Esophagus squamous epithelium (tissue), 4 donors: Measurements from ENCODE around the gene SERPINA5.

Experiments used
- POLR2A ChIP-seq, 4 donors: fragments of 450-650 bp; IDR thresholded peaks; one replicate each; pipeline ENCODE4 v1.6.1; 2017; ENCODE audit warnings: antibody characterized with exemption in 4 of 4, mild to moderate bottlenecking in 4 of 4, moderate library complexity in 3 of 4
- TF ChIP-seq, protein P1 (sequence below), 6 experiments: fragments of 450-650 bp in 4 of 6; fragments of 200-600 bp in 2 of 6; sonication (generic) in 2 of 6; IDR thresholded peaks; one replicate each; pipeline ENCODE4 v1.5.1; 2016 to 2019; ENCODE audit warnings: antibody characterized with exemption in 6 of 6, mild to moderate bottlenecking in 4 of 6, moderate library complexity in 4 of 6

- TF ChIP-seq, protein P1, sequence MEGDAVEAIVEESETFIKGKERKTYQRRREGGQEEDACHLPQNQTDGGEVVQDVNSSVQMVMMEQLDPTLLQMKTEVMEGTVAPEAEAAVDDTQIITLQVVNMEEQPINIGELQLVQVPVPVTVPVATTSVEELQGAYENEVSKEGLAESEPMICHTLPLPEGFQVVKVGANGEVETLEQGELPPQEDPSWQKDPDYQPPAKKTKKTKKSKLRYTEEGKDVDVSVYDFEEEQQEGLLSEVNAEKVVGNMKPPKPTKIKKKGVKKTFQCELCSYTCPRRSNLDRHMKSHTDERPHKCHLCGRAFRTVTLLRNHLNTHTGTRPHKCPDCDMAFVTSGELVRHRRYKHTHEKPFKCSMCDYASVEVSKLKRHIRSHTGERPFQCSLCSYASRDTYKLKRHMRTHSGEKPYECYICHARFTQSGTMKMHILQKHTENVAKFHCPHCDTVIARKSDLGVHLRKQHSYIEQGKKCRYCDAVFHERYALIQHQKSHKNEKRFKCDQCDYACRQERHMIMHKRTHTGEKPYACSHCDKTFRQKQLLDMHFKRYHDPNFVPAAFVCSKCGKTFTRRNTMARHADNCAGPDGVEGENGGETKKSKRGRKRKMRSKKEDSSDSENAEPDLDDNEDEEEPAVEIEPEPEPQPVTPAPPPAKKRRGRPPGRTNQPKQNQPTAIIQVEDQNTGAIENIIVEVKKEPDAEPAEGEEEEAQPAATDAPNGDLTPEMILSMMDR (IDR thresholded peaks at IDR 0.05) = no peak
- TF ChIP-seq POLR2A (IDR thresholded peaks at IDR 0.05) = no peak
Measured at GRCh38 chr14:94600148-94600545, 18.9 kb downstream of the SERPINA5 start.
